GM21447 (cell line): ENCODE measurements around the gene VDR.
A peak's percentile ranks its signal among the peaks of the same experiment; 100 is the strongest.

ENCODE experiments used
- ATAC-seq: cut with Tn5 transposase; IDR thresholded peaks from one replicate; pipeline ENCODE4 v1.9.1; 2021; ENCODE audit not compliant: unreplicated experiment

Gene VDR

DNA sequence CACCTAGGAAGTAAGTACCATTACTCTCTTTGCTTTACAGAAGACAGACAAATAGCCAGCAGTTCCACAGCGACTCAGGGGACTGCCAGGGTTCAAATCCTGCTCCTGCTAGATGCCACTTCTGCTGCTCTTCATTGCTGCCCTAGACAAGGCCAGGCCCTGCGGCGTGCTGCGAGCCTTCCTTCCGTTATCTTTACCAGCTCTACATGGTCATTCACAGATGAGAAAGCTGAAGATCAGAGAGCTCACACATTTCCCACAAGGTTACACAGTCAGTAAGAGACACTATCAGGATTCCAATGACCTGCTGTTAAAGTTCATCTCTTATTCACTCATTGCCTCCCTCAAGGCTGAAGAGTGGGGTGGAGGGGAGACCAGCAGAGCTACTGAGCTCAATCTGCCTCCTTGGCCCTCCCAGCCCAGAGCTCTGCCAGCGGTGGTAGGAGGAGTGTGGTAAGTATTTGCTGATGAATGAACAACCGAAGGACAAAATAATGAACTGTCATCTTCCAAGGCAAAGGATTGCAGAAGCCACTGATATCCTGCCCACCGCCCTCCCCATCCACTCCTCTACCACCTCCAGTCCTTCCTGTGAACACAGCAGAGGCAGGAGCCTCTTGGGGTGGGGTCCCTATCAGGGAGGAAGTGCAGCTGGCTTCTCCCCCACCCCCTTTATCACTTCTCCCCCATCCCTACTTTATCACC, 70.4 kb downstream of the VDR start:
- ATAC-seq: no peak

DNA sequence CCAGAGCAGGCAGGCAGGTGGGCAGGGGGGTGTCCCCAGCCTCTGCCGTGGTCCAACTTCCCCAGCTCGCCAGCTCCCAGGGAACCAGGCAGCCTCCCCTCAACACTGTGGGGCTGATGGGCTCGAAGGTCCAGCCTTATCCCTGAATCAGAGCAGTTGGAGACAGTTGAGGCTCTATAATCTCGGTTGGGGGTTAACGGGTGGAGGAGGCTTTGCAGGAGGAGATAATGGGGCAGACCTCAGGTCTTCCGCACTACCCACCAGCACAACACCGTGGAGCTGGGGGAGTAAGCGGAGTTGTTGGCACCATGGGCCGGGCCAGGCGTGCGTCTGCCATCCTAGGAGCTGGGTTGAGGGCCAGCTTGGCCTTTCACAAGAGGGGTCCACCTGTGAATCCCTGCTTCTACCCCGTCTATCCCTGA, 71.2 kb downstream of the VDR start:
- no peak for ATAC-seq

DNA sequence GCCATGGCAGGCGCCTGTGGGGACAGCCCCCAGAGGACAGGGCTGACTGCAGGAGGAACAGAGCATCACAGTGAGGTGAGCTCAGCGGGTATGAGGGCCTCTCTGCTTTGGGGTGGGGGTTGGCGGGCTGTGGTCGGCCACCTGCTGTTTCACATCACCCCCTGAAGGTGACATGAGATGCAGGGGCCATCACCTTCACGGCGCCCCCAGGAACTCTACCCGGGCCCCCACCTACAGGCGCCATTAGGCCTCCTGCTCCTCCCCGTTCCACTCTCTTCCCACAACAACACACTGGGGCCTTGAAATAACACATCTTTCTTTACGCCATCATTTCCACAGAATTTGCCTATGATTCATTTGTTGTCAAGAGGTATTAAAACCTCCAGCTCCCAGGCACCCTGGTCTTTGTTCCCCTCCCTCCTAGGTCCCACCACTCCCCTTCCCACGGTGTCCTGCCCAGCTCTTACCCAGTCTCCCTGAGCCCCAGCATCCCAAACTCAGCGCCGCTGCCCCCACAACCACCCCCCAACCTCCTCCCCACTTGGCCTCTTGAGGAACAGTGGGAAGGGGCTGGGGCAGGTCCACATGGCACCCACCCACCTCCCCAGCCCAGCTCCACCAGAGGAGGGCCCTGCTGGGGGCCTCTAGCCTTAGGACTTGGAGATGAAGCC, 72.4 kb downstream of the VDR start:
- ATAC-seq: peak; percentile 41

DNA sequence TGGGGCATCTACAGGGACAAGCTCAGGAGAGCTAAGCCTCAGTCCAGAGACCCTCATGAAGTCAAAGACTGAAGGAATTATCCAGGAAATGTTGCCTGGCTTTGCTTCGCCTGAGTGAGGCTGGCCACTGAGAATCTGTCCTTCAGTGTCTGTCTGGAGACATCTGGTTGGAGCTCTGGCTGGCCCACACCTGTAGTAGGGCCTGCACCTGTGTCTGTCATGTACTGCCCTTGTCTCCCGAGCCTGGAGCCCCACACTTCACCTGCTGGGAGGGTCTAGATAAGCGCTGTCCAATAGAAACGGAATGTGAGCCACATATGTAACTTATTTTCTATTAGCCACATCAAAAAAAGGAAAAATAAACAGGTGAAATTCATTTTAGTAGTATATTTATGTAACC, 75.2 kb downstream of the VDR start:
- ATAC-seq: no peak

DNA sequence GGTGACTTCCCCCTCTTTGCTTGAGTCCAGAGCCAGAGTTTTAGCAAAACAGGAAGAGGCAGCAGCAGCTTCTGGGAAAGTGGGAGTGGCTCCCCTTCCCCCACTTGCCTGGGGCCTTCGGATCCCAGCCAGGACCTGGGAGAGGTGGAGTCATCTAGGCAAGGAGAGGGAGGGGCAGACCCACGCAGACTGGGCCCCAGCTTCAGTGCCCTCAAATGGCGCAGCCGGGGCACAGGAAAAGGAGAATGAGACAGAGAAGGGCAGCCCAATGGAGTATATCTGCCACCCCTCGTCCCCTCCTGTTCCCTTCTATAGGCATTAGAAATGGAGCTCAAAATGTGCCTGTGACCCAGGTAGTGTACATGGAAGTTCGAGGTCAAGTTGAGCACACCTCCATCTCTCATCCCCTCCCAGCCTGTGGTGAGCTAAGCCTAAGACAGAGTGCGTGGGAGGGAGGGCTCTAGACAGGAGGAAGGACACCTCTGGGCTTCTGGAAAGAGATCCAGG, 75.8 kb downstream of the VDR start:
- ATAC-seq: no peak

DNA sequence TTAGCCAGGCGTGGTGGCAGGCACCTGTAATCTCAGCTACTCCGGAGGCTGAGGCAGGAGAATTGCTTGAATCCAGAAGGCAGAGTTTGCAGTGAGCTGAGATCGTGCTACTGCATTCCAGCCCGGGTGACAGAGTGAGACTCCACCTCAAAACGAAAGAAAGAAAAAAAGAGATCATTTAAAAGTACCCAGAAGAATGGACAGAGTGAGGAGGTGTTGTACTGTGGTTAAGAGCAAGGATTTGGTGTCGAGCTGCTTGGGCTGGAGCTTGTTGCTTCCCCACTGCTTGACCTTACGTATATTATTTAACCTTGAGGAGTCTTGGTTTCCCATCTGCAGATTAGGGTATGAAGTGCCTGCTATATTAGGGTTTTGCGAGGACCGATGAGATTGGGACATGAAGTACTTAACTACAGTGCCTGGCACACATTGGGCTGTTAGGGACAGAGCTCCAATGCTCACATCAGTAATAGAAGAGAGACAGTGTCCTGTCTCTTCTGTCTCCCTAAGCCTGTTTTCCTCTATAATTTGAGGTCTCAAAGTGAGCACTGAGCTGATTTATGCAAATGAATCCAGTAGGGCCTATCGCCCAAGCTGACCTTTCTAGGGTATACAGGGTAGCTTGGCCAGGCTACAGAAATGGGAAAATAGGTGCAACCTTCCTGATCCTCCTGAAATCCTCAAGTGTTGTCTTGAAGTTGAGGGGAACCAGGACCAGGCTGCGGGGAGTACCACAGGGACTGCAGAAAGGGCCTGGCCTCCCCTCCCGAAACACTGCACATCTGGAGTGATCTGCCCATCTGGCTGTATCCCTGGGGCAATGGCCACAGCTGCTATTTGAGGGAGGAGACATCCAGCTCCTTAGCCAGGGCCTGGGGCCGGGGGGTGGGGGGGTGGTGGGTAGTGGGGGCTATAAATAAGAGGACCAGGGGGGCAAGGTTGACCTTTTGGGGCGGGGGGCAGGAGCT, 76.5 kb downstream of the VDR start:
- no peak for ATAC-seq

DNA sequence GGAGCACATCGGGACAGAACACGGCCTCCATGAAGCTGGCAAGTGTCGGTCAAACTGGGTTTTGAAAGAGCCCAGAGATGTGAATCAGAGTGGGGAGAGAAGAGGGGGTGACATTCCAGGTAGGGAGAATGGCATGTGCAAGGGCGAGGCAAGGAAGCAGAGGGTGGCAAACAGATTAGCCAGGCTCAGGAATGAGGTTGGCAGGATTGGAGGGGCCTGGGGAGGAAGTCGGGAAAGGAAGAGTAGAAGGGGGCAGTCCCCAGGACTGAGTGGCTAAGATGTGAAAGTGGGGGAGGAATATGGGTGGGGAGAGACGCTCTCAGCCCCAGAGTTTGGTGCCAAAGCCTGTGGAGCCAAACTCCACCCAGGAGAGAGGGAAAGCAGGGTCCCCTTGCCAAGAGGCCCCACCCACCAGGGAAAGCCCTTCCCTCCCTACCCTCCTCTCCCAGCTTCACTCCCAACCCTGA, 79.6 kb downstream of the VDR start:
- no peak for ATAC-seq

DNA sequence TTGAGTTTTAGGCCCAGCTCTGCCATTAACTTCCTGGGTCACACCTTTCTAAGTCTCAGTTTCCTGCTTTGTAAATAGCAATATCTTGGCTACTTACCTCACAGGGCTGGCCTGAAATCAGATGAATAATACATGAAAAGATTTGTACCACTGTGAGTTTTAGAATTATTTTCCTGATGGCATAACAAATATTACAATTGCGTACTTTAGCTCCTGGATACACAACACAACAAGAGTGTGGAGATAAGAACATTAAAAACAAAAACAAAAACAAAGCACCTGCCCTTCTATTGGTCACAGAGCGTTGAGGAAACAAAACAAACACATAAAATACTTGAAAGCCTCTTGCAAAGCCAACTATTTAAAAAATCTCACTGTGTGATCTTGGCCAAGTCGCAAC, 80.2 kb downstream of the VDR start:
- ATAC-seq: no peak

DNA sequence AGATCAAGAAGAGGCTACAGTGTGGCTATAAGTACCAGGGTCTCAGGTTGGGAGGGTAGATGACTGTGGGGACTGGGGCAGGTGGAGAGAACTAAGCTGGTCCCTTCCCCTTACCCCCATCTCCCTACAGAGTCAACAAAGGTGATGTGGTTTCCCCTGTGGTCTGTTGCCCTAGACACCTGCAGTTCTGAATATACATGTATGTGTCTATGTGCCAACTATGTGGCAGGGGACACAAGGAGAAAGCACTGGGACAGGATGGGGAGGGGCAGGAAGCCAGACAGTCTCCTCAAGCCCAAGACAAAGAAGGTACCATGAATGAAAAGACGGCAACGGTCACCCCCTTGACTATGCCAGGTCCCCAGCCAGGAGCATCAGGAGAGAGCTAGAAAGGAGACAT, 80.6 kb downstream of the VDR start:
- ATAC-seq: no peak

DNA sequence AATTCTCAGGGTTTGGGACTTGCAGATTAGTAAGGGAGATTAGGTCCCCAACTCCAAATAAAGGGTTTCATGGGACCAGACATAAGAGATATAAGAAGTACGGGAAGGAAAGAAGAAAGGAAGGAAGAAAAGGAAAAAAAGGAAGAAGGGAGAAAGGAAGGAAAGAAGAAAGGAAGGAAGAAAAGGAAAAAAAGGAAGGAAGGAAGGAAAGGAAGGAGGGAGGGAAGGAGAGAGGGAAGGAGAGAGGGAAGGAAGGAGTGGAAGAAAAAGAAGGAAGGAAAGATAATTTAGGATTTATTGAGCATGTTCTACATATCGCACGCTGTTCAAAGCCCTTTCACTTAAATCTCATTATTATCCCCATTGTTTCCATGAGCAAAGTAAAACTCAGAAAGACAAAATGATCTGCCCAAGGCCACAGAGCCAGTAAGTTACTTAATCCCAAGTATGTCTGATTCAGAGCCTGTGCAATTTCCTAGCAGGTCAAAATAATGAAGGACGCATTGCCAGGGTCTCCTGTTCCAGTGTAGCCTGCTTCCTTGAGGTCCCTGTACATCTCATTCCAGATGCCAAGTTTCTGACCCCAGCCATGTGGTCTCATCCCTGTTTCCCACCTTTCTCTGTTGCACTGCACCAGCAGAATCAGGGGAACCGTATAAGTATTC, 81.2 kb downstream of the VDR start:
- no peak for ATAC-seq

DNA sequence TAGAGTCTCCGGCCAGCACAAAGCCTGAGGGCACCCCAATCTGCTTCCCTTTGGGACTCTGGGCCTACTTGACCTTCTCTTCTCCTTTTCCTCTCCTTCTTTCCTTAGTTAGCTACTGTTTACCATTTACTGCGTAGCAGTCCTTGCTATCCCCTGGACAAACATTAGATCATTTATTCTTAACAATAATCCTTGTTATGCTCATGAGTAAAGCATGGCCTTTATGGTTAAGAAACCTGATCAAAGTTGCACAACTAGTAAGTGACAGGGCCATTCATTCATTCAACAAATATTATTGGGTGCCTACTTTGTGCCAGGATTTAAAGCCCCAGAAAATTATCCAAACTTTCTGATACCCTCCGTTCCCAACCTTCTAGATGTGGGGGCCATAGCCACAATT, 81.9 kb downstream of the VDR start:
- ATAC-seq: no peak

DNA sequence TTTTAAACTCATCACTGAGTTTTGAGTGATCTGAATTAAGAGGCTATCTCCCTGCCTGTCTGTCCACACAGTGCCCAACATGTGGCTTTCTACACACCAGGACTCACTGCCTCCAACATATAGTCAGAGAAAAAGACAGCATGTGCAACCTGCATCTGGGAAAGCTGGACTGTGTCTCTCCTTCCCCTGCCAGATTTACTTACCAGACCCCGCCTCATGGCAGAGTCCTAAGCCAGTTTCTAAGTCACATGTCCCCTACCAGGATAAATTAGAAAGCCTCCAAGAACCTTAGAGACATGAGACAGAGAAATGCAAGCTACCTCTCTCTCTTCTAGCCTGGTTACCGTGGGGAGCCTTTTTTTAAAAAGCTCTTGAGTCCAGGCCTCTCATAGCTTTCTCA, 82.4 kb downstream of the VDR start:
- ATAC-seq: no peak

DNA sequence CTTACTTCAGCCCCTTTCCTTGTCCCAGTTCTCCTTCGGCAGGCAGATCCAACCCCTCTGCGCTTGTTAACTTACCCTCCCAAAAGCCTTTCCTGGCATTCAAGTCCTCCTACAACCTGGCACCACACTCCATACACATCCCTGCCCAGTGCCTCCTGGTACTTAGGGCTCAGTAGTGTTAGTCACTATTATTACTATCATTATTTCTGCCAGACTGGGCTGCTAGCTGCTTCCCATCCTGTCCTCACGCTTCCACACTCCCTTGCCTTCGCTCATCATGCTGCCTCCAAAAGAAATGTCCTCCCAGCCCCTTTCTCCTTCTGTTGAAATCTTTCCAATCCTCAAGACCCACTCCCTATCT, 83.5 kb downstream of the VDR start:
- ATAC-seq: no peak

DNA sequence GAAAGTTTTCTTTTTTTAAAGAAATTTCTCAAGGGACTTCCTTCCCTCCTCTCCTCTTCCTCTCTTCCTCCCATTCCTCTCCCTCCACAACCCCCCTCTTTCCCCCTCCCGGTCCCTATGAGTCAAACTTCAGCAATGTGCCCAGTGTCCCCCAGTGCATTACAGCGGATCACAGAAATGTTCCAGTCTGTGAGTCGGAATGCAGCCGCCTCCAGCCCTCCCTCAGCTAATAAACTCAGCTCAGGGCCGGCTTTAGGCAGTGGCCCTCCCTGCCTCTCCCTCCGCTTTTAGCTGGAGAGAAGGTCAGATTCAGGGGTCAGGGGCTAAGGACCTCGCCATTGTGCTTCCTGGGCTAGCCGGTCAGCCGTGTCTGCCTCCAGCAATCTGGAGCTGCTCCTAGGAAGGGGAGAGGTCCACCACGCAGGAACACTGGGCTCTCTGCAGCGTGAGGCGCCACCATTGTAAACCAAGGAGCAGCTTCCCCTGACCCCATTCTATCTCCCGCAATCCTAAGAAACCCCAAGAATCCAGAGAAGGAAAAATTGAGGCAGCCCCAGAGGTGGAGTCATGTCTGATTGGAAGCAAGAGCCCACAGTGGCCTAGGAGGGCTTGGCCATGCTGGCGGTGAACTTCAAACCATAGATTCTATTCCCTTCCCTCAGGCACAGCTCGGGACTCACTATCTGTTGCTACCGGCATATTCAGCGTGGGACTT, 84.0 kb downstream of the VDR start:
- no peak for ATAC-seq

DNA sequence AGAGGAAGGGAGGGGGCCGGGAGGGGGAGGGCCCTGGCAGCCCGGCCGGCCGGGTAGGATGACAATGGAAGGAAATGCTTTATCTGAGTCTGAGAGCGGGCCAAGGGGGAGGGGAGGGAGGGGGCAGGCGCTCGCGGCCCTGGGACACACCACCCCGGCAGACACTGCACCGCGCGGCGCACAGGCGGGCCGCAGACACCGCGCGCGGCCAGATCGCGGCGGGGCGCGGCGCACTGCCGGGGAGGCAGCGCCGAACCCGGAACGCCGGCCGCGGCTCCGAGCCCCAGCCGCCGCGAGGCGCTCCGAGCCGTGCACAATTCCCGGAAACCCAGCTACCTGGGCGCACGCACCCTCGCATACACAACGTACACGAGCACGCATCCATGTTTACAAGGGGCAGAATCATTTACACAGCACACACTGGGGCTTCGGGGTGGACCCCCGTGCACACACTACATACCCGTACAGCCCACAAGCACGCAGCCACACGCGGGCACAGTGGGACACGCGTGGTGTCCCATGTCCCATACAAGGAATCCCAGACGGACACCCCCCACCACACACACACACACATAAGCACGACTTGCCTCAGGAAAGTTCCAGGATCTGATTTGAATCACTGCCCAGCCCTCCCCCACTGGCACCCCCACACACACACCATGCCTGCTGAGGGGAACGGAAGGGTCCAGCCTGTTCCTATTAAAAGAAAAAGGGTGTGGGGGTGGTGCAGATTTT, 84.7 kb downstream of the VDR start, which contains the start of gene HDAC7:
TSS of gene HDAC7 (minus strand) at position 8 of the 735 bp plus-strand sequence. CDS start 118 bp downstream, outside the sequence.
- peak; percentile 33 for ATAC-seq

DNA sequence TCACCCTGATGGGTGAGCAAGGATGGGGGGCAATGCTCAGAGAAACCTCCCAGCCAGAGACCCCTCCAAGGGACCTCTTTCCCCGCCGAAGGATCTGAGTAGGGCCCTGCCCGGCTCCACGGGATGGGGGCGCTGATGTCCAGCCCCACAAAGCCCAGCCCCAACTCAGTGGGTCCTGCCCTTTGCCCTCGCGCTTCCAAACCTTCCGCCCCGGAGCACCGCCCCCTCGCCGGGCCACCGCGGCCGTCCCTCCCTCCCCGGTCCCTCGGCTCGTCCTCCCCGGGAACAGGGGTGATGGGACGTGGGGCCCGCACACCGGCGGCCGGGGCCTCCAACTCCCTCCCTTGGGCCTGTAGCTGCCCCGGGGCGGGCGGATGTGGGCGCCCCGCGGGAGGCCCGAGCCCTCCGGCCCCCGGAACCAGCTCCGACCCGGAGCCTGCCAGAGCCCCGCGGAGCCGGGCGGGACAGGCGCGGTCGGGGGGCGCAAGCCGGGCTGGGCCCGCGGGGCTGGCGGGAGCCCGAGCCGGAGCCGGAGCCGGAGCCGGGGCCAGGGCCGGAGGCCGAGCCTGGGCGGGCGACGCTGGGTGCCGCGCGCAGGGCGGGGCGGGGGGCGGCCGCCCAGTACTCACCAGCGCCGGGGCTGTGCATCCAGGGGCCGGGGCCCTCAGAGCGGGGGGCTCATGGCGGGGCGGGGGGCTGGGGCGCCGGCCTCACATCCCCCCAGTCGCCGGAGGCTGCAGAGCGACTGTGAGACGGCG, 85.5 kb downstream of the VDR start:
- ATAC-seq: peak; percentile 42

DNA sequence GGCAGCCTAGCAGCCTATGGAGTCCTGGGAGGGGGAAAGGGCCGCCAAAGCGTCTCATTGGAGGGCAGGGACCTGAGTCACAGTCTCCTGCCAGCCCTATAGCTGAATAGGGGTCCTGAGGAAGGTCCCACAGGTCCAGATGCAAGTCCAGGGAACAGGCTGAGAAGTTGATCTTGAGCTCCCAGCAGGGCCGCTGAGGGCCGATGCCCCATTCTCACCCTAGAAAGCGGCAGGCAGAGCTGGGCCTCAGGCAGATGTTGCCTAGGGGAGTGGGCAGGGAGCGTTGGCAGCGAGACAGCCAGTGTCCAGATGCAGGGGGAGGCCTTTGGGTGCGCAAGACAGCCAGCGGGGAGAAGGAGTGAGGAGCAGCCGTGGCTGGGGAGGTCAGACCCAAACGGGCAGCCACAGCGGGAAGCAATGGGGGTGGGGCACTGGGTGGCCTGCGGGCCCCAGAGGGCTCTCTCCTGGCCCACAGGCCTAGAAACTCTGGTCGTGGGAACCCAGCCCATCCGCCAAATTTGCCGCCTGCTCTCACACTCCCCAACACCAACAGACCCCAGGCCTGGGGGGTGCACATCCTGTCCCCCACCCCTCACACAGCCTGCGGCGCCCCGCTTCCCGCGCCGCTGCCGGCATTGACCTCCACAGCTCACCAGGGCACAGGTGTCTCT, 86.2 kb downstream of the VDR start:
- peak; percentile 10 for ATAC-seq

DNA sequence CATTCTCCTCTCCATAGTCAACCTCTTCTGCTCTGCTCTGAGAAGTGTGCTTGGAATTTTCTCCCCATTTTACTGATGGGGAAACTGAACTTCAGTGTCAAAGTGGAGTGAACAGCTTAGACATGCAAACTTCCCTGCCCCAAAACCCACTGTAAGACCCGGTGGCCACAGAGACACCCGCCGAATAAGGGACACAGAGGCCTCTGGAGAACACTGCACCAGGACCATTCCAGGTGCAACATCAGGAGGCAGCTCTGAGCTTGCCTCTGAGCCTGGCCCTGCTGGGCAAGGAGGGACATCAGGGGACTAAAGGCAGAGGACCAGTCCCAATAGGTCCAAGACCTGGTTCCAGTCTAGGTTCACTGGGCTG, 86.8 kb downstream of the VDR start:
- no peak for ATAC-seq
